Left hindlimb (tissue), 1 donor: ENCODE data around the gene MAS1L.

Experiments
- DNase-seq: peaks from one replicate; pipeline ENCODE4 v3.0.0-alpha.2; 2018

MAS1L gene

DNA sequence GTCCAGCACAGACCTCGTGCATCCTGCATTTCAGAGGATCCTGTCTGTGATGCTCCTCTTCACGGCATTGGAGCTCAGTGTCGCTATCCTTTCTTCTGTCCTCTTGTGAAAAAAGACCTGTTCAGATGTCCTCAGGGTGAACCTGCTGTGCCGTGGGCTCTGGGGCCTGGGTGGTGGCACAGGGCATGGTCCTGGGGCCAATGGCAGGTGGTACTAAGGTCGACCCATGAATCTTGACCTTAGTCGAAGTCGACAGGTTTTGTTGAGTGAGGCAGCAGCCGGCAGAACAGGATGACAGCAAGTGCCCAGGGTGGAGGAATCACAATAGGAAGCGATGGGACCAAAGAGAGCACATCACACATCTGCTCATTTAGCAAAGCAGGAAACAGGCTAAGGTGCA lies 22.0 kb upstream of the MAS1L start:
- no peak for DNase-seq

DNA sequence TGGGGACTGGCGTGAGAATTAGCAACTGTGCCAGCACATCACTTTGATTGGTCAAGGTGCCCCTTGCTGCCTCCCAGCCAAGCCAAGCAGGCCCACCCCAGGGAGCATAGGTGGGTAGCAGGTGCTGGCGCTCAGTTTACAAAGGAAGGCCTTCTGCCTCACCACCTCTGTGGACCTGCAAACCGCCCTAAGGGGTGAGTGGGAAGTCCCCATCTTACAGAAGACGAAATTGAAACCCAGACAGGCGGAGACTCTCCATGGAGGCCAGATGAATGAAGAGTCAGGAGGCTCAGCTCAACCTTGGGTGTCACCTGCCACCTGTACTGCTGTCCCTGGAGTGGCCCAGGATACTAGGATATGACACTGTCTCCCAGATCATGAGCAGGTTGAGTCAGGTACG lies 21.5 kb upstream of the MAS1L start:
- no peak for DNase-seq

DNA sequence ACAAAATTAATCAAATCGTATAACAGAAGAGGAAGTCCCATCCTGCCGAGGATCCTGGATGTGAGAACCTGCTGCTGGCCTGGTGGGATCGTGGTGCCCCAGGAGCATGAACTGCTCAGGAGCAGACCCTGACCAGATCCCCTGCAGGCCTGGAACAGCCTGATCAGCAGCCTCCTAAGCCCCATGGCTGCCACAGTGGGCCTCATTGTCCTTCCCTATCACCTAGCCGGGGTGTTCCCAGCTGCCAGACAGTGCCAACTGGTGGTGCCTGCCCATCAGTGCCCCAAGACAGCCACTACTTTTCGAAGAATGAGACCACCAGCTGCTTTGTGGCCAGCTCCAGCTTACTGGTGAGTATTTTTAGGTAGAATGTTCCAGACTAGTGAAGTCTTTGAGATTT lies 19.6 kb upstream of the MAS1L start:
- no peak for DNase-seq

DNA sequence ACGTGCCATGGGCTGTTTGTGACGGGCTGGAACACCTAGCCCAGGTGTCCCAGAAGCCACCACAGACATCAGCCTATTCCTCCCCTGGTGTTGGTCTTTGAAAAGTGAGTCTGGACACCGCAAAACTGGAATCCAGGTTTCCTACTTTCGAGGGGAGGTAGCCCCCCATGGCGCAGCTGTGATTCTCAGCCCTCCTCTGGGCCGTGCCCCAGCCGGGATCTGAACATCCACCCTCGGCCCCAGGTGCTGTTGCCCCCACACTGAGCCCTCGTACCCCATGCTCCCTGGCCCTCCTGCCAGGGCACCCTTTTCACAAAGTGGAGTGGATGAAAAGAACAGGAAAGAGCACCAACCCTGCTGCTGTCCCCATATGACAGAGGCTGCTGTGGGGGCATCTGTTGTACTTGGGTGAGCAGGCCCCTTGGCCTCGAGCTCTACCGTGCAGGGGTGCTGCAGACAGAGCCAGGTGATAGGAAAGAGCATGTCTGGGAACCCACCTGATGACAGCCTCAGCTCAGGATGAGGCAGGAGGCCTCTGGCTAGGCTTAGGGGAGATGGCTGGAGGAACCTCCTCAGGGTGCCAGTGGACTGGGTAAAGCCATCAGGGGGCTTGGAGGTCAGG lies 18.8 kb upstream of the MAS1L start:
- no peak for DNase-seq

DNA sequence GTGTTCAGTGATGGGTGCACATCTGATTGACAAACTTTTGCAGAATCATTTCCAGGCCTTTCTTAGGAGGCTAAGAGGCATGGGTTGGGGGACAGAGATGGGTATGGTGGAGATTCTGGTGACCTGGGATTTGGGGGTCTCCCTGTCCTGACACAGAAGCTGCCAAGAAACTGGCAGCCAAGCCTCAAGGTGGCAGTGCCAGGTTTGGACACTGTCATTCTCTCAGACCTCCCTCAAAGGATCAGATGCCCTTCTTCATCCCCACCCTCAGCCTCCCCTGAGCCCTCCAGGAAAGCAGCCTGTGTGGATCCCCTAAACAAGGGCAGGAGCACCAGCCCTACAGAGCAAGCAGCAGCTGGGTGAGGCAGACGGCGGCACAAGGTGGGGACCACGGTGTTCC lies 18.1 kb upstream of the MAS1L start:
- DNase-seq = no peak

DNA sequence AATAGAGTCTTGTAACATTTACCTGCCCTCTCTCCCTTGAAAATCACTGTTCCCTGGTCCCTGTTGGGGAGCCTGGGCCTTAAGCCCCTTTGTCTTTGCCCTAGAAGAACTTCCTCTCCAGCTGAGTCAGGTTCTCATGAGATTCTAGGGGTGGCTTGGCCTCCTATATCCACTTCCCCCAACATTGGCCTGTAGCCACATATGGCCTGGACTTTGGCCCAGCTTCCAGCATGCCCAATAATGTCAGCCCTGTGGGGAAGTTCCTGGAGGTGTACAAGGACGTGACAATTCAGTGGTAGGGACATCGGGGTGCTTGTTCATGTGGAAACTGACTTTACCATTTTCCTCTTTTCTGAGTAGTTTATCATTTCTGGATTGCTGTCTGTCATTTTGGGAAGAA lies 17.2 kb upstream of the MAS1L start:
- DNase-seq = no peak

DNA sequence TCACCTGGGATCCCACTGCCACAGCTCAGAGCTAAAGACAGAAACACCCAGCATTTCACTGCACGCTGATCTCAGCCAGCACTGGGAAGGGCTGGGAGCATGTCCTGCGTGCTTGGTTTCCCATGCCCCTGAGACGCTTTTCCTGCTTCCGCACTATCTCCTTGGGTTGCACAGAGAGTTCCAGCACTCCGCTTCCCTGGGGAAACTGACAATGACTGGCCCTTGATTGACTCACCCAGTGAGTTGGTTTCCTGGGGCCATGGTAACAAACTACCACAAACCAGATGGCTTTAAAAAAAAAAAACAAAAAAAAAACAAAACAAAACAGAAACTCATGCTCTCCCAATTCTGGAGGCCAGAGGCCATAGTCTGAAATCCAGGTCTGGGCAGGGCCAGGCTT lies 14.8 kb upstream of the MAS1L start:
- DNase-seq = no peak

DNA sequence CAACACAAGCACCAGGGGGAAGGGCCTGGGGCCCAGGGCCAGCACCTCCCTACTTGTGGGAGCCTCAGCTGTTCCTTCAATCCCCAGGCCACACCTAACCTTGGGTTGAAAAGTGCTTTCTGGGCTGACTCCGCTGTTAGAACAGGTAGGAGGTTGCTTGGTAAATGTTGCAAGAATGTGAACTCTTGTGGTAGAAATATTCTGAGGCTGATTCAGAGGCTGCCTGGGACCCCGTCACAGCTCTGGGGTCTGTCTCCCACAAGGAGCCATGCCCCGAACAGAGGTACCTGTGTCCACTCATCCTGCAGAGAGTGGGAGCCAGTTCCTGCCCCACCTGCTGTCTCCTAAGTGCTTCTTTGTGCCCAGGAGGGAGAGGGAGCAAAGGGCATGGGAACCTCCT lies 14.4 kb upstream of the MAS1L start:
- no peak for DNase-seq

DNA sequence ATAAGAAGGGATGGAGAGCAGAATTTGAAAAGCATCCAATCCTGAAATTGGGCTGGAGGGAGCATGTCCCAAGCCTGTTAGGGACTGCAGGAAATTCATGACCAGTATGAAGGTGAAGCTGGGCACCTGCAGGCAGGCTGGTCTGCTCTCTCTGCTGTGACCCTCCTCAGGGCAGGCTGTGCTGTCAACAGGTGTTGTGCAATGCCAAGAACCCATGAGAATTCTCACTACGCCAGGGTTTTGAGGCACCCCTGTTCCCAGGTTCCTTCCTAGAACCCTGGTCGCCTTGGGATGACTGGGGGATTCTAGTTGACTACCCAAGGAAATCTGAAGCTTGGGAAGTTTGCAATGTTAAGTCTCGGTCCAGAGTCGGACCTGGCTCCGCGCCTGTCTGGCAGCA lies 13.3 kb upstream of the MAS1L start:
- no peak for DNase-seq

DNA sequence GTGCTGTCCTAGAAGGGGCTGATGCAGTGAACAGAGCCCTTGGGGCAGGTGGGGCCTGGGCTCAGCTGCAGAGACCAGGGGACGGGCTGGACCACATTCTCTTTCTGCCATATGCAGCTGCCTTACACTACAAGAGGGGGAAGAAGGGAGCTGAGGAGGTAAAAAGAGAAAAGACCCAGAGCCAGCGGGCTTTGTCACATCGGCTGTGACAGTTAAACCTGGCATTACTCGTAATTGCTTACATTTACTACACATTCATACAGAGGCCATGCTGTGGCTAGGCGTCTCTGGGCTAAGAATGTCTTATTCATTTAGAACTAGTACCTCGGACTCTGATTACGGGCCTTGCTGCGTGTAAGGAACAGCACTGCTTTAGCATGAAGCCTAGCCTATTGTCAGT lies 12.8 kb upstream of the MAS1L start:
- no peak for DNase-seq

DNA sequence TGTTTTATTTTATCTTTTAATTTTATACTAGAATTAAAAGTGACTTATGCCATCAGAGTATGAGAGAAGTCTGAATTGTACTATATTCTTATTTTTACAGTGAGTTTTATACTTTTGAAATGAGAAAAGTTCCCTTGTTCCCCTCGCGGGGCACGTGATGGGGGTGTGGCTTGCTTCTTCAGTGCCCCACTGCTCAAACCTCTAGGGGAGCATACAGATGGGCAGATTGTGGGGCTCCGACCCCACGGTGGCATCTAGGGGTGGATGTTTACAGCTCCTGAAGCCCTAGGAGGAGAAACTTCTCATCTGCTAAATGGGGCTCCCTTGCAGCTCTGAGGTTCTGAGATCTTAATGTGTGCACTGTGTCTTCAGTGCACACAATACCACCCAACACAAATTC lies 11.9 kb upstream of the MAS1L start:
- no peak for DNase-seq

DNA sequence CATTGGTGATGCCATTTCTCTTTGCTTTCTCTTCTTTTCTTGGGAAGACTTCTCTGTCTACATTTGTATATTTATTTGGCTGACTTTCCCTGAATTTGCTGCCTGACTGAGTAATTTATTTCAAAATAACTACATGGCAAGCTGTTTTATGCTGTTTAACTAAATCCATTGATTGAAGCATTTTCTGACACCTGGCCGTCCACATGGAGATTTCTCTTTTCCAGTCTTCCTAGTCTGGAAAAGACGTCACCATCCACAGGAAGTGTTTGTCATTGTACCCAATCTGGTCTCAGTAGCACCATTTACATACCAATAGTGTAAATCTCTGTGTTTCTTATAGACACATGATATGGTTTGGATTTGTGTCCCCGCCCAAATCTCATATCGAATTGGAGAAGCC lies 9.2 kb upstream of the MAS1L start:
- no peak for DNase-seq

DNA sequence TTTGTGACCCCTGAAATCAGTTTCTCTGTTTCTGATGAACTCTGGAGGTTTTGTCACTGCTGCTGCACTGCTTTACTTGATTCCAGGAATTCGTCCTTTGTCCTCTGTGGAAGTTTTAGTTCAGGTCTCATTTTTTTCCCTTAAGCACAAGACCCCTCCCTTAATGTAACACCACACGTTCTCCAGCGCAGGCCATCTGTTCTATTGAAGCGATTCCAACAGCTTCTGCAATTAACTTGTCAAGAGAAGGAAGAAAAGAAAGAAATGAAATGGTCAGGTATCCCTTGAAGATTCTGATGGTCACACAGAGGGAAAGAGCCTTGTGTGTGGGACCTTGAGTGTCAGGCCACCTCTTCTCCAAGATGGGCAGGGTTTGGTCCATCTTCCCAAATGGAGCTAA lies 7.8 kb upstream of the MAS1L start:
- DNase-seq = no peak

DNA sequence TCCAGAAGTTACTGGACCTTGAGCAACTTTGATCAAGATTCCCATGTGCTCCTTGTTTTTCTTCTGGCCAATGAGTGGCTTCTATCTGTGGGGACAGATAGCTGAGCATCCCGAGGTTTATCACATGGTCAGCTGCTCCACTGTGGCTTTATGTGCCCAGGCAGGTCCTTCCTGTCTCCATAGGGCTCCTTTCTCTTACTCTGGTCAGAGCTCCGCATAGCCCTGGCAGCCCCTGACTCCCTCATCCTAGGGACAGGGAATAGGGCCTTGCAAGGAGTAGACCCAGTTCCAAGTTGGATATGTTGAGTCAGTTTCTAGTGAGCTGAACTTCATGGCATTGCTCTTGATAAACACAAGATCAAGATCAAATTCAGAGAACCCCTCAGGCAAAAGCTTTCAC lies 6.4 kb upstream of the MAS1L start:
- DNase-seq = no peak

DNA sequence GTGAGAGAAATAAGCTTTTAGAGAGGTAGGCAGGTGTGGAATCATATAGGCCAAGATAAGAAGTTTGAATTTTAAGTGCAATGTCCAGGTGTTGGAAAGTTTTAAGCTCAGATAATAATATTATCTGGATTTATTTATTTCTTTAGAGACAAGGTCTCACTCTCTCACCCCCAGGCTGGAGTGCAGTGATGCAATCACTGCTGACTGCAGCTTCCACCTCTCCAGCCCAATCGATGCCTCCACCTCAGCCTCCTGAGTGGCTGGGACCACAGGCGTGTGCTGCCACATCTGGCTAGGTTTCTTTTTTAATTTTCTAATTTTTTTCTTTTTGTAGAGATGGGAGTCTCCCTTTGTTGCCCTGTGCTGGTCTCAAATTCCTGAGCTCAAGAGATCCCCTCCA lies 5.5 kb upstream of the MAS1L start:
- no peak for DNase-seq

DNA sequence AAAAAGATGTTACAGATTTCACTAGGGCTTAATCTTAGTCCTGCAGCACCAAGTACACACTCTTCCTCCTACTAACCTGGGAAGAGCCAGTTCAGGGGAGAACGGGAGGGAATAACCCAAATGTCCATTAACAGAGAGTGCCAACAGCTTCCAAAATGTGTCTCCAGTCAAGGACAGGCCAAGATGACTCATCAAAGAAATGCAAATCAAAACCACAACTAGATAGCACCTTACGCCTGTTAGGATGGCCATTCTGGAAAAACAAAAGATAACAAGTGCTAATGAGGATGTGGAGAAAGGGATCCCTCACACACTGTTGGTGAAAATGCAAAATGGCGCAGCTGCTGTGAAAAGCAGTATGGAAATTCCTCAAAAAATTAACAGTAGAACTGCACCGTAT lies 3.8 kb upstream of the MAS1L start:
- DNase-seq = no peak

DNA sequence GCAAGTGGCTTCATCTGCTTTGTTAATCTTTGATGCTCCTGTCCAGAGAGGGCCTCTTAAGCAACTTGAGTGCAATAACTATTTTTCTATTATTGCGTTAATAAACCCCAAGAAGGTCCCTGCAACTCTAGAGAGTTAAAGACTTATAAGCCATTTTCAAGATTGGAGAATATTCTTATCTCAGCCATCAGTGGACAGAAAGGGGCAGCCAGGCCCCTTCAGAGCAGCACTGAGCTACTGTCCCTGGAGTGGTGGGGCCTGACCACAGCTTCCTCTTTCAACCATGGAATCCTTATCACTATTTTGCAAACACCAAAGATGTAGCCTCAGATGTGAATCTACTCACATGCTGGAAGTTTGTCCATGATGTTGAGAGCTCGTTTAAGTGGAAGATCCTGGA lies 2.8 kb upstream of the MAS1L start:
- DNase-seq = no peak

DNA sequence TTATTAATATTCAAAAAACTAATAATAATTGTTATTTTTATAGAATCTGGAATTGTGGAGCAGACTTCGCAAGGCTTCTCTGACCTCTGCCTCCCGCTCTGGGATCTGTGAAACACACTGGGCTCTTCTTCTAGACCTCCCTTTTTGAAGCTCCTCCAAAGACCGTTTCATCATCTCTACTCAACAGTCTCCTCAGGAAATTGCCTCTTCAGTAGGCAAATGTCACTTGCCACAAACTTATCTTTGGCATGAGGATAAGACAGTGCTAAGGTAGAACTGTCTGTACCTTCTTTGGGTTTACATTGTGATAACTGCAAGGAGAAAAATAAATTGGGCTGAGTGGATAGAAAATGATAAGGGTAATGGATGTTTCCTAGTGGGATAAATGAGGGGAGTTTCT lies 2.3 kb upstream of the MAS1L start:
- no peak for DNase-seq

DNA sequence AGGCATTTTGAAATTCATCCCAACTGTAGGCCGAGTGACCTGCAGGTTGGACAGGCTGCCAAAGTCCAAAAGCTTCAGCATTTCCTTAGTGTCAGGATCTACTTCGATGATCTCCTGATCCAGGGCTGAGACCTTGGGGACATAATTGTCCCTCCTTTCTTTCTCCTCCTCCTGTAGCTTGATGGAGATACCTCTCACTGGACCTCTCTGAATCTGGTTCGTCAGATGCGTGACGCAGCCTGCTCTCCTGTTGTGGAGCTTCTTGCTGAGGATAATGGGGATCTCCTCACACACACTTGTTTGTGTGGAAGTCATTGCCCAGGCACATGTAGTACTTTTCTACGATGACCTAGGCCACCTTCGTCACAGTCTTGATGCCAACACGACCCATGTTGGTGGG lies 1.5 kb upstream of the MAS1L start:
- DNase-seq = no peak

DNA sequence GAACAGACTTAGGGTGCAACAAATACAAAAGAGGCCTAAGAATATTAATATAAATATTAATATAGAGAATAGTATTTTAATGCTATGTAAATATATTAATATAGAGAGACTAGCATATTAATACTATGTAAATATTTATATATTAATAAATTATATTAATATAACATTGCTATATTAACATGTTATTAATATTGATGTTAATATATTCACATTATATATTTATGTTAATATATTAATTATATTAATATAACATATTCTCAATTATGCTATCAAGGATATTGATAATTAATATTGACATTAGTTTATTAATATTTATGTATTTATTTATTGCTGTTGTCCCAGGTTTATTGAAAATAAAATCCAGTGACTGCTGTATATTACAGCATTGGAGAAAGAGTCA lies 1.1 kb upstream of the MAS1L start:
- DNase-seq = no peak

DNA sequence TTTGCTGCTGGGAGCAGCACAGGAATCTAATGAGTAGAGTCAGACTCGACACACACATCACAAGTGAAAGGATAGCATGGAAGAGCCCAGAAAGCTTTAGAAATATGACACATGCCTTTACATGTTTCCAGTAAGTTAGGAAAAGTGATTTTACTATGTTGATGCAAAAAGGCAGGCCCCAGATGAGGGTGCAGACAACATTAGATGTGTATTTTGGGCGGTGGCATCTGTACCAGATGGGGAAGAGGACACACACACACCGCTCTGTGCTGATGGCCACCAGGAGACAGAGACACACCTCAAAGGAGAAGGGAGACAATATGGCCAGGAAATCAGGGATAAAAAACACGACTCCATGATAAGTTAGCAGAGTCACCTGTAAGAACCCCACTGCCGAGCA lies 625 bp downstream of the MAS1L start:
- DNase-seq = no peak

DNA sequence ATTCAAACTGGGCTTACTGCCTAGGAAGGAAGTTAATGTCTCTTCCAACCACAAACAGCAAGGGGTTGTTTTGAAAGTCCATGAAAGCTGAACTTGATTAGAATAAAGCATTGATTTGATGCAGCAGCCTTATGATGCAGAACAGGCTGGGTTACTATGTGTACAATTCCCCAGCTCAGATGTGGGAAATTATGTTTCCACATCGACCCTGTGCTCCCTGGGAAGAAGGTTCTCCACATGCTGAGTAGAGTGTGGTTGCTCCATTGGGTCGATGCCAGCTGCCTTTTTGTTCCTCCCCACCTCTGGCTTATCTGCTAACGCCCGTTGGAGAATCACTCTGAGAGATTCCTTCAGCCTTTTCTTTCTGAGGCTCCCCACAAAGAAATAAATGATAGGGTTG lies 1.2 kb downstream of the MAS1L start:
- DNase-seq = no peak

DNA sequence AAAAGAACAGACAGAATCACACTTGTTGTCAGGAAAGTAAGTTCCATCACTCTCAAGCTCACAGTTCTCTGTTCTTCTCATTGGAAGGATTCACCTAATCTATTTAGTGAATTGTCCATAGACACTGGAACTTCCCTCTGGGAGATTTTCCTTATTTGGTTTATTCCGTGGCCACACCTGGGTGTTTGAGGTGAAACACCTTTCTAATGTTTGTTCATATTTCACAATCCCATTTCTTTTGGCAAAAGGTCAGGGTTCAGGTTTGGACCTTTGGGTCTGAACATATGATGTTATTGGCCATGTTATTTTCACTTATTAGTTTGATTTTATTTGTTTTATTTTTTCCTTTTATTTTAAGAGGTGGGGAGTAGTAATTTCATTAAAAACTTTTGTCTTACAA lies 4.0 kb downstream of the MAS1L start:
- no peak for DNase-seq

DNA sequence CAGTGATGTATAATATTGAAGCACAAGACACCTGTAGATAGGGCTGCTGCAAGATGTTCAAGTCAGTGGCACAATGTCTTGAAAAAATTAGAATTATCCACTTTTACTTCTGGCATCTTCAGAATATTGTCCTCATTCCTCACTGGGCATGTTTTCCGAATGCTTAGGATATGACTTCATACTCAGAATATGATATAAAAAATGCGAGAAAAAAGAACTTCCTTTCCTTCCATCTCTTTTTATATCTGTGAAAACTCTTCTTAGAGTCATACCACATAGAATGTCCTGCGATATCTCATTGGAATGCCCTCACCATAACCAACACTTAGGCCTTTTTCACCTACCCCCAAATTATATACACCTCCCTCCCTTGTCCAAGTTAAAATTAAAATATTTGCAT lies 4.6 kb downstream of the MAS1L start:
- DNase-seq = no peak

DNA sequence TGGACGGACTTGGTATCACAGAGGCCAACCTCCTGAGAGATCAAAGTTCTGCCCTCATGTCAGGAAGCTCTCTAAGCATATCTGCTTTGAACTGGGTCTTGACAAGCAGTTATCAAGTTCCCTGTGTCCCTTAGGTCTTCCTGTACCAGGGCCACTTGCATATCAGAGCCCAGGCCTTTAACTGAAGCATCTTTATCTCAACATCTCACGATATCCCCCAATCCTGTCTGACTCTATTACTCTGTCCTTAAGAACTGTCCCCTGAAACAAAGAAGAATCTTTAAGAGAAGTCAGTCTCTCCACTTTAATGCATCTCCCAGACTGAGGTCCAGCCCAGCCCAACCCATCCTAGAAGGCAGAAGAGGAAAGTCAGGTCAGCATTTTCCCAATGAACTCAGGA lies 8.2 kb downstream of the MAS1L start:
- DNase-seq = no peak

DNA sequence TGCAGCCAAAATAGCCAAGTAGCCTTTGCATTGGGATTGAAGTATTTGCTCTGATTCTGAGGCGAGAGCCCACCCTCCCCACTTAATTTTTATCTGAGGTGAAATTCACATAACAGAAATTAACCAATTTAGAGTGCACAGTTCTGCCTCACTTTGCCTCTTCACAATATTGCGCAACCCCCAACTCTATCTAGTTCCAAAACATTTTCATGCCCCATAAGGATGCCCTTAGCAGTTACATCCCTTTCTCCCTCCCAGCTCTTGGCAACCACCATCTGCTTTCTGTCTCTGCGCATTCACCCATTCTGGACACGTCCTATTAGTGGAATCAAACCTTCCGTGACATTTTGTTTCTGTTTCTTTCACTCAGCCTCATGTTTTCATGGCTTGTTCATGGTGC lies 9.0 kb downstream of the MAS1L start:
- DNase-seq = no peak
